GM21390 (cell line): ENCODE results near the gene ALK.

Experiments used
- ATAC-seq: cut with Tn5 transposase; IDR thresholded peaks from one replicate; pipeline ENCODE4 v1.9.1; 2021; ENCODE audit not compliant: unreplicated experiment

The ALK gene

DNA sequence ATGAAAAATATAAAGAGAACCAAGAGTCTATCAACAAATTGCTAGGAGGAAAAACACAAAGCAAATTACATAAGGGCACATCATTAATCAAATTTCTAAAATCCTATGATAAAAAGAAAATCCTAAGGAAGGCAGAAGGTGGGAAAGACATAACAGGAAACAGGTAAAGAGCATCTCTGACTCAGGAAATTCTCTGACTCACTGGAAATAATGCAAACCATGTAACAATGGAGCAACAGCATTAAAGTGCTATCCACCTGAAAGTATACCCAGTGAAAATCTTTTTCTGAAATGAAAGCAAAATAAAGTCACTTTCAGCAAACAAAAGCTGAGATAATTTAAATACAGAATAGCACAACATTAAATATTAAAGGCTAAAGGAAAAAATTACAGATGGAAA lies 10.9 kb downstream of the ALK start:
- ATAC-seq: no peak

GRCh38 chr2:29902356-29902755 lies 19.0 kb downstream of the ALK start:
- ATAC-seq: no peak

DNA sequence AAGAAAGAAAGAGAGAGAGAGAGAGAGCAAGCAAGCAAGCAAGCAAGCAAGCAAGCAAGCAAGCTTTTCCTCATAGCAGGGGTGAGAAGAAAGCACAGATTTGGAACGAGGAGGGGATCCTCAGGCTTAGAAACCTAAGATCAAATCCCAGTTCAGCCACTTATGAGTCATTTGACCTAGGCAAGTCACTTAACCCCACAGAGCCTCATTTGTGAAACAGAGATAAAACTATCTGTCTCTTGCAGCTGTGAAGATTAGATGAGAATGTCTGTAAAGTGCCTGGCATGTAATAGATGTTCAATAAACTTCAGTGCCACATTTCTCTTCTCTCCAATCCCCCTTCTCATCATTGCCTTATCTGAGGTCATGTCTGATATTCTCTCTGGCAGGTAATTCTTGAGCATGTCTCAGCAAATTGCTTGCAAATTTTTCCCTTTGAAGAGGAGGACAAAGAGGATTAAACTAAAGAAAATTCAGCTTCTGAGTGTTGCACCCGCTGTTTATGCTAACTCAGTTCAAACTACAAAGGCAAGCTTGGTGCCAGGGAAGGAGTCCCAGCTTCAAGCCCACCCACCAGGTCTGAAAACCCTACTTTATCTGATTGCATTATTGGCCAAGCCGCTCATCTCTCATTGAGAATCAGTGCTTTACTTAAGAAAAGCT lies 20.3 kb downstream of the ALK start:
- no peak for ATAC-seq

GRCh38 chr2:29898999-29899398 lies 22.4 kb downstream of the ALK start:
- no peak for ATAC-seq

- no peak for ATAC-seq
Observed at GRCh38 chr2:29894822-29895614, 26.4 kb downstream of the ALK start.

- no peak for ATAC-seq
Observed at GRCh38 chr2:29892585-29893259, 28.7 kb downstream of the ALK start.

GRCh38 chr2:29881089-29881730 lies 40.2 kb downstream of the ALK start:
- no peak for ATAC-seq

- no peak for ATAC-seq
Observed at GRCh38 chr2:29880084-29880483, 41.3 kb downstream of the ALK start.

DNA sequence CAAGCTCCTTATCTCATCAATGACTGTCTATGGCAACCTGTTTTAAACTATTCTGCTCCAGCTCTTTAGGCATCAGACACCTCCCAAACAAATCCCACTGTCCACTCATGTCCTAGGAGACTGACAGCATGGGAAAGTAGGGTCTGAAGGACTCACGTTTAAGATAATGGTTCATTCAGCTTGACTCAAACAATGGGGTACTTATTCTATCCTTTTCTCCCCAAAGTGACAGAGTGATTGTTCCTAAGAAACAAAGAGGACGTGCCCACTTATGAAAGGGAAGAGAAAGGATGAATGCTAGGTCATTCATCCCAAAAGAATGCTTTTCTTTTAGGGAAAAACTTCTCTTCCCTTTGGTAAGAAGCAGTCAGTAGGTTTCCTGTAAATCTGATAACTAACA lies 41.9 kb downstream of the ALK start:
- no peak for ATAC-seq

DNA sequence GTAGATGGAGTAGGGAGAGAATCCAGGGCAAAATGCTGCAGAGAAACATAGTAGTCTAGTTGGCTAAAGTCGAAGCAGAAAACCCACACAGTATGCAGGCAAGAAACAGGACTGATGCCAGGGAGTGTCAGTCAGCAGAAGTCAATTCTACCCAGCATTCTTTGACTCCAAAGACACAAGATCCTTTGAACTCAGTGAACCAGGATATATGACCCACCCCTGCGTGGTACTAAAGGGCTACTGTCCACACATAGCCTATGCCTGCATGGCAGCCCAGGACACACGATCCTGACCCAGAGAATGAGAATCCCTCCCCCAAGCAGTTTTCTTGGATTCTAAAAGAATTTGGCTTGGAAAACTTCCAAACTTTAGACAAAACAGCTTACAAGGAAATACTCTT lies 42.5 kb downstream of the ALK start:
- ATAC-seq: no peak

DNA sequence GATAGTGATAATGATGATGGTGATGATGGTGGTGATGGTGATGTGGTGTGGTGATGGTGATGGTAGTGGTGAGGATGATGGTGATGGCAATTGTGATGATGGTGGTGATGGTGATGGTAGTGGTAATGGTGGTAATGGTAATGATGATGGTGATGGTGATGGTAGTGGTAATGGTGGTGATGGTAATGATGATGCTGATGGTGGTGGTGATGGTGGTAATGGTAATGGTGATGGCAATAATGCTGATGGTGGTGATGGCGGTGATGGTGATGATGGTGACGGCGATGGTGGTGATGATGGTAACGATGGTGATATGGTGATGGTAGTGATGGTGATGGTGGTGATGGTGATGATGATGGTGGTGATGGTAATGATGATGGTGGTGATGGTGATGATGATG lies 45.0 kb downstream of the ALK start:
- ATAC-seq: no peak

DNA sequence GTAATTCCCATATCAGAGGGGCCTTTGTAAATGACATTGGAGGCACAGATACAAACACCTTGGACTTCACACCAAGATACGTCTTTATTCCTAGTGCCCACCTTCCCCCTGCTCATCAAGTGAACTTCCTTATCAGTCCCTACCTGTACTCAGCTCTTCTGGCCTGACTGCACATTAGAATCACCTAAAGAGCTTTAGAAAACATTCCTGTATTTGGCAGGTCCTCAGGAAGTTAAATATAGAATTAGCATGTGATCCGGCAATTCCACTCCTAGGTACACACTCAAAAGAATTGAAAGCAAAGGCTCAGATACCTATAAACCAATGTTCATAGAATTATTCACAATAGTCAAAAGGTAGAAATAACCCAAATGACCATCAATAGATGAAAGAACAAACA lies 46.6 kb downstream of the ALK start:
- no peak for ATAC-seq

DNA sequence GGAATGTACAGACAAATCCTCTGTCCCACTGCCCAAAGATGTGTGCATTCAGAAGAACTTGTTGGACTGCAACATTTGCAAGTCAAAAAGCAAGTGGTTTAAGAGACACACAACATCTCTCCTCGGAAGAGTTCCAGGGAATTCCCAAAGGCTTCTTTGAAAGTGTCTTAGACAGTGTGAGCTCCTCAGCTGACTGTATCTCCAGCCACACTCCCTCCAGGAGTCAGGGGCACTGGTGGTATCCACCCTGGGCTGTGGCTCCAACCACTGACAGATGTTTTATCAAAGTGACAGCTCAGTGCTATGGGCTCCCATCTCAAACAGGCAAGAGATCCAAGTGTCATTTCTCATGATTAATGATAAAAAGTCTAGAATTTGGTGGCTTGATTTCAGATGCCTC lies 48.5 kb downstream of the ALK start:
- ATAC-seq: no peak

DNA sequence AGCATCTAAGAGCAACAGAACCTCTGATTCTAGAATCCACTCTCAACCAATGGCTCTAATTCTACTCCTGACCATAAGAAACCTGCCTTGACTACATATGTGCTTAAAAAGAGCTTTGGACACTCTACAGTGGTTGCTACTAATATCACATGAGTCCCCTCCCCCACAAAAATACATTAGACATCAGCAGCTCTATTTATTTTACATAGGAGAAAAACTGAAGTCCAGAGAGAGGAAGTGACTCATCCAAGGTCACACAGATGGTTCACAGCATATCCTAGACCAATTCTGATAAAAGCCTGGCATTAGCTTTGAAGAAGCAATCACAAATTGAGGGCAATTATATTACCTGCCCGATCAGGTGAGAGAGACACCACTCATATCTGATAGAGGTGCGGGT lies 49.8 kb downstream of the ALK start:
- no peak for ATAC-seq

- no peak for ATAC-seq
Observed at GRCh38 chr2:29865512-29865911, 55.9 kb downstream of the ALK start.

GRCh38 chr2:29864988-29865387 lies 56.4 kb downstream of the ALK start:
- no peak for ATAC-seq

- no peak for ATAC-seq
Observed at GRCh38 chr2:29855924-29856639, 65.3 kb downstream of the ALK start.

- no peak for ATAC-seq
Observed at GRCh38 chr2:29850794-29851193, 70.6 kb downstream of the ALK start.

GRCh38 chr2:29848566-29849310 lies 72.6 kb downstream of the ALK start:
- no peak for ATAC-seq

DNA sequence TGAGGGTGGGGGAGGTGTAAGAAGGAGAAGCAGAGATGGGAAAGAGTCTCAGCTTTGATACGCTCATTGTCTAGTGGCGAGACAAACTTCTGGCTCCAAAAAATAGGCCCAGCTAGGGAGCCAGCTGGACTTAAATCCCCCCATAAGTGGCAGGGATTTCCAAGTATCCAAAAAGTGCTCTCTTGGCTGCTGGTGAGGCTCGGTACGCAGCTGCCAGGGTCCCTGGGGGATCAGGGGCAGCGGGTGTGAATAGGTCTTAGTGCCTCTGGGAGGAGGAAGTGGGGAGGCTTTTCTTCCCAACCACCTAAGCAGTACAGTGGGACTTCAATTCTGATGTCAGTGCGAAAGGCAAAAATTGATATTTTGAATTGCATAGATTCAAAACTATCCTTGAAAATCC lies 73.5 kb downstream of the ALK start:
- no peak for ATAC-seq
